GM12801 (cell line): ENCODE data around the gene ROMO1.

Source experiments
- TF ChIP-seq, protein P1 (sequence below): IDR thresholded peaks from one replicate; pipeline ENCODE4 v1.5.1; 2011; ENCODE audit warnings: control low read depth; ENCODE audit not compliant: insufficient read length; ENCODE audit errors: extremely low read depth

Gene ROMO1

DNA sequence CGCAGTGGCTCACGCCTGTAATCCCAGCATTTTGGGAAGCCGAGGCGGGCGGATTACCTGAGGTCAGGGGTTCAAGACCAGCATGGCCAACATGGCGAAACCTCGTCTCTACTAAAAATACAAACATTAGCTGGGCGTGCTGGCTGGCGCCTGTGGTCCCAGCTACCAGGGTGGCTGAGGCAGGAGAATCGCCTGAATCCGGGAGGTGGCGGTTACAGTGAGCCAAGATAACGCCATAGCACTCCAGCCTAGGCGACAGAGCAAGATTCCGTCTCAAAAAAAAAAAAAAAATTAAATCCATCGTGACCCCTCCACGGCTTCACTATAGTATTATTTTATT, 33.3 kb upstream of the ROMO1 start:
- TF ChIP-seq, protein P1, sequence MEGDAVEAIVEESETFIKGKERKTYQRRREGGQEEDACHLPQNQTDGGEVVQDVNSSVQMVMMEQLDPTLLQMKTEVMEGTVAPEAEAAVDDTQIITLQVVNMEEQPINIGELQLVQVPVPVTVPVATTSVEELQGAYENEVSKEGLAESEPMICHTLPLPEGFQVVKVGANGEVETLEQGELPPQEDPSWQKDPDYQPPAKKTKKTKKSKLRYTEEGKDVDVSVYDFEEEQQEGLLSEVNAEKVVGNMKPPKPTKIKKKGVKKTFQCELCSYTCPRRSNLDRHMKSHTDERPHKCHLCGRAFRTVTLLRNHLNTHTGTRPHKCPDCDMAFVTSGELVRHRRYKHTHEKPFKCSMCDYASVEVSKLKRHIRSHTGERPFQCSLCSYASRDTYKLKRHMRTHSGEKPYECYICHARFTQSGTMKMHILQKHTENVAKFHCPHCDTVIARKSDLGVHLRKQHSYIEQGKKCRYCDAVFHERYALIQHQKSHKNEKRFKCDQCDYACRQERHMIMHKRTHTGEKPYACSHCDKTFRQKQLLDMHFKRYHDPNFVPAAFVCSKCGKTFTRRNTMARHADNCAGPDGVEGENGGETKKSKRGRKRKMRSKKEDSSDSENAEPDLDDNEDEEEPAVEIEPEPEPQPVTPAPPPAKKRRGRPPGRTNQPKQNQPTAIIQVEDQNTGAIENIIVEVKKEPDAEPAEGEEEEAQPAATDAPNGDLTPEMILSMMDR = no peak

DNA sequence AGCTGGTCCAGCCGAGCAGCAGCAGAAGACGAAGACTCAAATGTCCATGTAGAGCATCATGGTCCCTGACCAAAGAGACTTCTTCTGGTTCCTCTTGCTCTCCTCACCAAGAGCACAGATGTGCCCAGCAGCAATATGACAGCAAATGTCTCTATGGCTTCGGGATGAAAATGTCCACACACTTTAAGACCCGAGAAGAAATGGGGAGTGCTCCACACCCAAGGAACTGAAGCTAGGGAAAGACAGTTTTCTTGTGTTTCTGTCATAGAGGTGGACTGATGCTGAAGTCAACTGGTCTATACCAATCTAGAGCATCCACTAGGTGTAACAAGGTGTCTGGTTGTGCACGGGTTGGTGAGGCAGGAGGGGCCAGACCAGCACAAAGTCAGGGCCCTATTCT, 30.0 kb upstream of the ROMO1 start:
- TF ChIP-seq, protein P1 = no peak

DNA sequence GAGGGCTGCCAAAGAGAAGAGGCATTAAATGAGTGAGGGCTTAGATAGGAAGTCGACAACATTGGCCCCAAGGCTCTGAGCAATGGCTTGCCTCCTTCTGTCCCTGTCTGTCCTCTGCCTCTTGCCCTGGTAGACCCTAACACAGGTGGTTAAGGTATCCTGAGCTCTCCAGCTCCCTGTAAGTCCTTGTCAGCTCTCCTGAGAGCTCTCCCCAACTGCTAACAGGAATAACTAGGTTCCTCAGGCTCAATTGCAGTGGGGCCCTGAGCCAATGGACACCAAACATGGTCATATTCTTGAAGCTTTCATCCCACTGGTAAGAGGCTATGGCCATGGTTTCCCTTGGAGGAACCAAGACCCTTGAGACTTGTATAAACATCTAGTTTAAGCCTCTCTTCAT, 29.5 kb upstream of the ROMO1 start:
- TF ChIP-seq, protein P1 = no peak

DNA sequence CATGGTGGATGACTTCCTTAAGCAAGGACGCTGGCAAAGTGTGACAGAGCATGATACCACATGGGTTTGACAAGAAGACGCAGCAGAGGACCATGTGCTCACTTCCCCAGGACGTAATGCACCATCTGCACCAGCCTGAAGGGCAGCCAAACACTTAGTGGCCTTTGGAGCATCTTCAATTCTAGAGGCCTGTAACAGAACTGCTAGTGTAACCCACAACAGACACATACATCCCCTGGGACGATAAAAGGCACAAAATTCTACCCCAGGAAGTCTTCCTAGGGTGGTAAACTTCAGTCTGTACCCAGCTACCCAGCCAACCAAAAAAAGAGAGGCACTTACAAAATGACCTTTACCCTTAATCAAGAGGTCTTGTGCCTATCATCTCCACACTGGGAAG, 25.3 kb upstream of the ROMO1 start:
- TF ChIP-seq, protein P1 = no peak

DNA sequence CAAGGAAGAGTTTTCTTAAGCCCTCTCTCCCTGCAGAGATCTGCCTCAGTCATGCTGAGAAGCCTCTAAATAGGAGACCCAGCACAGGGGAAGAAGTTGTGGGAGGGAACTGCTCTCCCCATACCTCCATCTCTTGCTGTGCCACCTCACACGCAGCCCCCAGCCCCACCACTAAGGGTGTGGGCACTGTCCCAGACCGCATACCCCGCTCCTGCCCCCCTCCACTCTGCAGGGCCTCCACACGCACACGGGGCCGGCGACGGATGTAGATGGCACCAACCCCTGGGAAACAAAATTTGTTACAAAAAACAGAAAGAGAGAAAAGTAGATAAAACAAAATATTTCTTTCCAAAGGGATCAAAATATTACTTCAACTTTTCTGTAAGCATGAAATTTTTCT, 24.3 kb upstream of the ROMO1 start:
- TF ChIP-seq, protein P1 = no peak

DNA sequence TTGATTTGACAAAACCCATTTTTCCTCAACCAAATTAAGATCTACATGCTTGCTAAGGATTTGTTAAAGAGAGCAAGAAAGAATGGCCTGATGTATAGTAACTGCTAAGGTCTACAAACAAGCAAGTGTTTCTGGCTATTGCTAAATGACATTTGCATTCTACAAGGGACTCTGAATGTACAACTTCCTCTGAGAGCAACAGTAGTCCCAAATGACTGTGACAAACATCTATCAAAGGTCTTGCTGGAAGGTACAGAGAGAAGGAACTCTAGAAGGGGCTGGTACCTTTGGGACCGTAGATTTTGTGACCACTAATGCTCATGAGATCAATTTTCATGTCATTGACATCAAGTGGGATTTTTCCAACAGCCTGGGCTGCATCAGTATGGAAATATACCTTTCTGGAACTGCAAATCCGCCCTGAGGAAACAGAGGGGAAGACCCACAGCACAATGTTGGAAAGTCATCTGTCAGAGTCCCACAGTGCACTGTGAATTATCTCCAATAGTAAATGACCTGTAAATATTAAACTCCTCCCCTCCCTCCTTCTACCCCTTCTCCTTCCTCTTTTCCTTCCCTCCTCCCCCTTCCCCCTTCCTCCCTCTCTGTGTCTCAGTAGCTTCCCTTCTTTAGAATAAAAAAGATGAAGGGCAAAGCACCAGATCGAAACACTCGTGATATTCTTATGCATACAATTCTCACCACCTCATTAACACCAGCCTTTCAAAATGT, 18.6 kb upstream of the ROMO1 start:
- TF ChIP-seq, protein P1 = no peak

DNA sequence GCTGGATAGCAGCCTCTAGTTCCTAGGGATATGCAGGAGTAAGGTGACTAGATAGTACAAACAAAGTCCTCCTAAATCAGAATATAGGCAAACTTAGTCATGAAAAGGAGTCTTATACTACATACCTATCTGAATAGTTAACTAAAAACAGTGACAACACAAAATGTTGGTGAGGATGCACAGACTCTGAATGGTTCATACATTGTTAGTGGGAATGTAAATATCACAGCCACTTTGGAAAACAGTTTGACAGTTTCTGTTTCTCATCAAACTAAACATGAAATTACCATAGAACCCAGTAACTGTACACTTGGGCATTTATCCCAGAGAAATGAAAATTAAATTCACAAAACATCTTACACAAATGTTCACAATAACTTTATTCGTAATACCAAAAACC, 17.2 kb upstream of the ROMO1 start:
- TF ChIP-seq, protein P1 = no peak

DNA sequence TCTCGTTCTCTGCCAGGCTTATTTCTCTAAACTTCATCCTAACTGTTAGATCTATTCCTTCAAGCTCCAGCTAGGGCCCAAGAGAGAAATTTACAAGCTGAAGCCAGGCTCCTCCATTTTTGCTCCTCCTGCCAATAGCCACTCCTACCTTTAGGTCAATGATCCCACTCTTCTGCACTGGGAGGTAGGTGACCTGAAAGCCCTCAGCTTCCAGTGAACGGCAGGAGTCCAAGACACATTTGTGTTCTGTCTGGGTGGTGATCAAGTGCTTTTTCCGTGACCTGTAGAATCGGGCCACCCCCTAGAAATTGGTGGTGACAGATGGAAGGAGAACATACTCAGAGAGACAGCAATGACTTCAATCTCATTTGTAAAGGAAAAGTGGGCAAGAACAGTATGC, 8.9 kb upstream of the ROMO1 start:
- TF ChIP-seq, protein P1 = no peak
